ENCODE measurements around the gene BMP6.

Gene BMP6

DNA sequence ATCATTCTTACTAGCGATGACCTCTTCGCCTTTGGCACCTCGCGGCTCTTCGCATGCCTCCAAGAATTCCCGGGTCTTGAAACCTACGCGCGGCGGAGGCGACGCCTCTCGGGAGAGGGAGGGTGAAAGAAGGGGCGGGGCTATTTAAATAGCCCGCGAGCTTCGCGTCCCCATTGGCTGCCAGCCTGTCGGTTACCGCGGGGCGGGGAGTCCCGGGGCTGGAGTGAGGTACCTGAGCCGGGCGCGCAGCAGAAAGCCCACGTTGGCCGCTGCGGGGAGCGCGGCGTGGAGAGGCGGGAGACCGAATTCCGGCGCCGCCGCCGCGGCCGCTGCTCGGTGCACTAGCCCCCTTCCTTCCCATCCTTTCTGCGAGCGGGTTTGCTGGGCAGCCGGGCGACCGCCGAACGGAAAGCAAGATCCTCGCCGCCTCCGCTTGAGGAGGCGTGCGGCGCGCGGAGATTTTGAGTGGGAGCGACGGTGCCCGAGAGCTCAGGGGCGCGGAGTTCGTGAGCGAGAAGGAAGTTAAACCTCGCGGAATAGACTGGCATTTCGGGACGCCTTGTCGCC, at the start of gene BMP6:
TSS of gene BMP6 (plus strand) at position 251 of the 567 bp plus-strand sequence. CDS start 857 bp downstream, outside the sequence.
- DNase-seq (peak; percentile 70), ATAC-seq (peak; percentile 67)

DNA sequence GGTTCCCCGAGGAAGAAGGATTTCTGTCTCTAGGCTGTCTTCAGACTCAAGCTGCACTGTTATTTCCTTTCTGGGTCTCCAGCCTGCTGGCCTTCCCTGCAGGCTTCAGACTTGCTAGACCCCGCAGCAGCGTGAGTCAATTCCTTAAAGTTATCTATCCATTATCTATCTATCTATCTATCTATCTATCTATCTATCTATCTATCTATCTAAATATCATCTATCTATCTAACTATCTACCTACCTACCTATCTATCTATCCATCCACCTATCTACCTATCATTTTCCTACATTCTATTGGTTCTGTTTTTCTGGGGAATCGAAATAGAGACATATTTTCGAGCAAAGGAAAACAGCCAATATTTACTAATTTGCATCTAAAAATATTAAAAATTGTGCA, 48.7 kb upstream of the BMP6 start:
- ATAC-seq: no peak
- DNase-seq: no peak

DNA sequence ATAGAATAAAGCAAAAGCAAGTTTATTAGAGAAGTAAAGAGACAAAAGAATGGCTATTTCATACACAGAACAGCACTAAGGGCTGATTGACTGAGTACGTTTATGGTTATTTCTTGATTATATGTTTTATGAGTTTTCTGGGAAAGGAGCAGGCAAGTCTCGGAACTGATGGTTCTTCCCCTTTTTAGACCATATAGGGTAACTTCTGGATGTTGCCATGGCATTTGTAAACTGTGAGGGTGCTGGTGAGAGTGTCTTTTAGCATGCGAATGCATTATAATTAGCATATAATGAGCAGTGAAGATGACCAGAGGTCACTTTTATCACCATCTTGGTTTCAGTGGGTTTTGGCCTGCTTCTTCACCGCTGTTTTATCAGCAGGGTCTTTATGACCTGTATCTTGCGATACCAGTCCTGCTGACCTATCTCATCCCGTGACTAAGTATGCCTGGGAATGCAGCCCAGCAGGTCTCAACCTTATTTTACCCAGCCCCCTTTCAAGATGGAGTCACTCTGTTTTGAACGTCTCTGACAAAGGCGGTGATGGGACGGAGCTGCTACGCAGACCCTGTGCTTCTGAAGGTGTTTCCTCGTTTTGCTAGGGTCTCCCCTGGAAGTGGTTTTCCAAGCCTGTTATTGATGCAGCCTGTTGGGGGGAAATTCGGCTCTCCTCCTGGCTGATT, 45.4 kb upstream of the BMP6 start:
- DNase-seq (no peak), ATAC-seq (no peak)

DNA sequence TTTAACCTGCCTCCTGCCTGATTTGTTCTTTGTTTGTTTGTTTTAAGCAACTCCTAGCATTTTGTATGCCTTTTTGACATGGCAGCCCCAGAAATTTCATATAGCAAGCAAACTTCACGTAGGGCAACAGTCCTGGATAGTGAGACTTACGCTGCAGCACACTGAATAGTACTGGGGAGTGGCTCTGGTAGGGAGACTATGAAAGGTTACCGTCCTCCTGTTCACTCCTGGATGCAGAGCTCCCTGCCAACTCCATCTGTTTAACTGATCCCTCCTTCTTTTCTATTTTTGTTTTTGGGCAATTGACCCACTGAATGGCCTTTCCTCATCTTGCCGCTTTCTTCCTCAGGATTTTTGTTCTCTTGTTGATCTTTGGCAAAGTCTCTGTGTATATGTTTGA, 44.5 kb upstream of the BMP6 start:
- no peak for DNase-seq

DNA sequence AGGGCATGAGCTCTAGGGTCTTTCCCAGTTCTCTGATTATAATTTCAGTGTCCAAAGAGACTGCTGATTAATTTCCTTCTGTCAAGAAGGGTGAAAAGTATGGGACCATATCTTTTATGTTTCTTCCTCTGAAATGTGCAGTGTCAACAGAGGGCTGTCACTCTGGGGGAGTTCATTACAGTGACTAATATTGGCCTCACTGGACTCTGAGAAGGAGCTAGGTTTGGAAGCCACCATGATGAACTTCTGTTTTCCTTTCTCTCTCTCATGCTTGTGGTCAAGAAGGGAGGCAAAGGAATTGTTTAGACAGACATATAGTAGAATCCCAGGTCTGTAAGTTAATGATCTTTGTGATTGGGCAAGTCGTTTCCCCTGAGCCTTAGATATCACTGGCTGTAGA, 41.8 kb upstream of the BMP6 start:
- no peak for DNase-seq
- ATAC-seq: no peak

More for the DNA sequence above, 44.5 kb upstream of the BMP6 start:
- ATAC-seq: no peak

DNA sequence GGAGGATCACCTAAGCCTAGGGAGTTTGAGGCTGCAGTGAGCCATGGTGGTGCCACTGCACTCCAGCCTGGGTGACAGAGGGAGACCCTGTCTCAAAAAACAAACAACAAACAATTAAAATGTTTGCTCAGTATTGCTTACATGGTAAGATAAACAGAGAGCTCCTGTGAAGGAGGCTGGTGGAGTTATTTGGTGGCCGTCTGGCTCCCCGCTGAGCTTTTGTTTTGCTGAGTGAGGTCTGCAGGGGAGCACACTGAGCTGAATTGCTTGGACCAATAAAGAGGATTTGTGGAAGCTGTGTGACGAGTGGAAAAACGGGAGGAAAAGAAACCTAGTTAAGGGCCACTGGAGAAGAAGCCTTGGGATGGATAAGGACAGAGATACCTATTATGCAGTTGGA, 41.1 kb upstream of the BMP6 start:
- no peak for ATAC-seq
- DNase-seq: no peak

DNA sequence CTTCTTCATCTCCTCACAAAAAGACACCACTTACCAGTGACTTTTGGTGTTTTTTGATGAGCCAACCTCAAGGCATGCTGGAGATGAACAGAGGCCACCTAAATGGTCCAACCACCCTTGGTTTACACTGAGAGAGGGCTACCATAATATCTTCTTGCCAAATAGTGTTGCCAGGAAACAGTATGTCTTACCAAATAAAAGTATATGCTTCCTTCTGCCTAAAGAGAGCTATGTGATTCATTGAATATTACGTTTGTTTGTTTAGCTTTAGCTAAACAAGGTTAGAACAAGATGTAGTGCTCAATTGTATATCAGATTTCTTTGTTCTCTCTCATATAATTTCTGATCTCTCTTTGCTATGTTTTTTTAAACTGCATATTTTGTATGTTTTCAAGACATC, 40.6 kb upstream of the BMP6 start:
- no peak for ATAC-seq

DNA sequence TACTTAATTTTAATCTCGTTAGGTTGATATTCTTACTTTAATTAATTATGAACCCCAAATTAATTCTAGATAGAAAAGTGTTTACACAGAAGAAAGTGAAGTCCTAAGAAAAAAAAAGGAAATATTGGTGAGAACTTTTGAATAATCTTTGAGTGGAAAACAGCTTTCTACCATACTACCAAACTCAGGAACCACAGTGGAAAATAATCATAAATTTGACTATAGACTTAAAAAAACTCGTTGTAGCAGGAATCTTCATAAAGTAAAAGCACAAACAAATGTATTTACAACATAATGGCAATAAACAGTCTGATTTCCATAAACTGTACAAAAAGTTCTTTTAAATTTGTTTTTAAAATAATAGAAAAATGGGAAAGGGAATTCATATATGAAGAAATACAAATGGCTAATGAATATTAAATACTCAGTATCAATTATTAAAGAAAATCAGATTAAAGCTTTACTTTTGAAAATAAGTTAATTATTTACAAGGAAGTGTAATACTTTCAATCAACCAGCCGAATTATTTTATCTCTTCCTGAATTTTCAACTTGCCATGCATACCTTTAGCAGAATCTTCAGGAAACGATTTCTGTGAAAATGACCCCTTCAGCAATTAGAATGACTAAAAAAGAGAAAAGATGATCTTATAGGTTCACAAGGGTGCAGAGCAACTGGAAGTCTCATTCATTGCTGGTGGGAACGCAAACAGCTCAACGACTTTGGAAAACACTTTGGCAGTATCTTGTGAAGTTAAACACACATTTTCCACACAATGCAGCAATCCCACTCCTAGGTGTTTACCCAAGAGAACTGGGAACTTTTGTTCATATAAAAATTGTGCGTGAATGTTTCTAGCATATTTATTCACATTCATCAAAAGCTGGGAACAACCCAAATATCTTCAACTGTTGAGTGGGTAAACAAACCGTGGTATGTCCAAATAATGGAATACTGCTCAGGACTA, 38.5 kb upstream of the BMP6 start:
- ATAC-seq (no peak), DNase-seq (no peak)

More for the DNA sequence above, 40.6 kb upstream of the BMP6 start:
- no peak for DNase-seq

DNA sequence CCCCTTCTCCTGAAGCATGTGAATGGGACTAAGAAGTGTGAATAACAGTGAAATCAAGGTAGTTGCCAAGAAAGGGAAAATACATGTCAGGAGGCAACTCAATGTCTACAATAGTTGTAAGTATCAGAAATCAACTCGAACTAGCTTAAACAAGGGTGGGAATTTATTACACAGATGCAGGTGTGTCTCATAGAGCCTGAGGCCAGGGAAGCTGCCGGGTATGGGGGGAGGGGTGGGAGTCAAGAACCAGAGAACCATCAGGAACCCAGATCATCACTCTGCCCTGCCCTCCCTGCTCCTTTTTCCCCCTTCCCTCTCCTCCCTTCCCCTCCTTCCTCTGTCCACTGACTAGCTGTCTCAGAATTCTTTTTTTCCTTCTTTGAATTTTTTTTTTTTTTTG, 34.9 kb upstream of the BMP6 start:
- no peak for DNase-seq
- ATAC-seq: no peak

DNA sequence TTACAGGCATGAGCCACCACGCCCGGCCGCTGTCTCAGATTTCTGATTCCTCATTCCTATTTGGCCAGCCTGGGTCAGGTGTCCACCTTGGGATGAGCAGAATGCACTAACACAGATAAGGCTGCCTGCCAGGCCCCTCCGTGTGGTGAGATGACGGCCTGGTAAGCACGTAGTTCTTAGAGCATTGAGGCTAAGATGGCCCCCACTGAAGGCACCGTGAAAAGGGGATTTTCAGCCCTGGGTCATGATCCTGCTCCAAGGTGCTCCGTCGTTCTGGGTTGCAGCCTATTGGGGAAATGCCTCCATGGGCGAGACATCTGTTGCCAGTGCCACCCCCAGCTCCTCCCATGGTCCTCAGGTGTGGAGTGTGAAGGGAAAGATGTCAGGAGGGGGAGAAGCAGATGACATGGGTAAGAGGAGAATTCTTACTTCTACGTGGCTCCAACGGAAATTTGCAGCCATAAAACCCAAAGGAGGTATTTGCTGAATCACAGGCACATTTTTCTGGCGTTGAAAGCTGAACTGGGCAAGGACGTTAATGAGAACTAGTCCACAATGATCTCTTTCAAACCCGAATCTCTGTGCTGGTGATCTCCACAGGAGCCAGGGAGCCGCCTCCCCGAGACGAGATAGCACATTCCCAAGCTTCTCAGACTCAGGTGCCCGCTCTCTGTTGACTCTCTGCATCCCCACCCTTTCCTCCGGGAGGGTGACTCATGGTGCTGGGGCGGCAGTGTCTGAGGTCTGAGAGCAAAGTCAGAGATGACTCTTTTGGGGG, 34.0 kb upstream of the BMP6 start:
- peak; percentile 64 for ATAC-seq
- peak; percentile 29 for DNase-seq

DNA sequence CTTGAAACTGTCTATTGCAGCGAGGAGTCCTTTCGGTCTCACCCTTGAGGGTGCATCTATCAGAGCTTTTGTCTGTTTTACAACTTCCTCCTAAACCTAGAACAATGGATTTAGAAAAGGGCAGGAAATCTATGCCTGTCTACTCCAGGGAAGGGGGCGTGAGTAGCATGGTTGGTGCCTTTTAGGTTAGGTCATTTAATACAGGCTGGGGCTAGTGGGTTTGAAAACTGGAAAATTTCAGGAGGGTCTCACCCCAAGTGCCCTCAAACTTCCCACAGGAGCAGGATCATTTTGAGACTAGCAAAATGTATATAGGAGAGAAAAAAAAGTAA, 33.5 kb upstream of the BMP6 start:
- DNase-seq (no peak), ATAC-seq (no peak)

DNA sequence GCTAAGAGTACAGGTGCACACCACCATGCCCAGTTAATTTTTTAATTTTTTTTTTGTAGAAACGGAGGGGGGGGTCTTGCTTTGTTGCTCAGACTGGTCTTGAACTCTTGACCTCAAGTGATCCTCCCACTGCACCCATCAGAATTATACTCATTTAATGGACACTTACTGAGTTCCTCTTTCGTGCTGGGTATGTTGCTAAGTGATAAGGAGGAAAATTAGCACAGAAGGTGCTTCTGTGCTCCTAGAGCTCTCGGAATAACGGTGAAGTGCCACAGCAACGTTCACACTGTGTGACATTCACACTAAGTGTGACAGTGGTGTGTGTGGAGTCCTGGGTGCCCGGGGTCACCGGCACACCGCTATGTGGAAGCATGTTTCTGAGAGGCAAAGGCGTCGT, 32.1 kb upstream of the BMP6 start:
- no peak for DNase-seq
- no peak for ATAC-seq

DNA sequence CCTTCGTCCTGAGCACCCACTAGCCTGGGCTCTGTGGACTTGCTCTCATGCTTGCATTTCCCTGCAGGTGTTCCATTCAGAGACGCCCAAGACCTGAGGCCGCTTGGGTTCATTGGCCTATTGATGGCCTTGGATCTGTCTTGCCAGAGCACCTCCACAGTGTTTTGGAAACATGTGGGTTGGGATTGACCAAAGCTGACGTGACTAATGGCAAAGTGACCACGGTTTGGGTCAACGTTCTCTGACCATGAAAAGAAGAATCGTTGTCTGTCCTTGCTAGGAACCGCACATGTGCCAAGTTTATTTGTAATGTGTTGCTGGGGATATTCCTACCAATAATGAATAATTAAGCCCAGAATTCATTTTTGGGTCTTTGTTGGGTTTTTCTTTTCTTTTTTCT, 29.8 kb upstream of the BMP6 start:
- DNase-seq: no peak
- ATAC-seq: no peak

DNA sequence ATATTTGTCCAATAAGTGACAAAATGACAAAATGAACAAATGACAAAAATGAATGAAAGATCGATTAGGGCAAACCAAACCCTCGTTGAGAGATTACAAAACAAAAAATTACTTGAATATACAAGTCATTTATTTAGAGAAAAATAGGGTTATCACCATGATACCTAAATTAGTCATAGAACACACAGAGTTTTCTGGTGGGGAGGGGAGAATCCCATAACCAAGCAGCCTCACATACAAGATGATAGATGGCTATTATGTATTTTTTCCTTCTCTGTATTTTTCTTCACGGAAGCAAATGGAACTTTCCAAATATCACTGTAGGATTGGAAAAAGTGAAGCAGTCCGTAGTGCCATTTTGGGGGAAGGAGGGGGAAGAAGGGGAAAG, 28.5 kb upstream of the BMP6 start:
- ATAC-seq (peak; percentile 41), DNase-seq (no peak)

DNA sequence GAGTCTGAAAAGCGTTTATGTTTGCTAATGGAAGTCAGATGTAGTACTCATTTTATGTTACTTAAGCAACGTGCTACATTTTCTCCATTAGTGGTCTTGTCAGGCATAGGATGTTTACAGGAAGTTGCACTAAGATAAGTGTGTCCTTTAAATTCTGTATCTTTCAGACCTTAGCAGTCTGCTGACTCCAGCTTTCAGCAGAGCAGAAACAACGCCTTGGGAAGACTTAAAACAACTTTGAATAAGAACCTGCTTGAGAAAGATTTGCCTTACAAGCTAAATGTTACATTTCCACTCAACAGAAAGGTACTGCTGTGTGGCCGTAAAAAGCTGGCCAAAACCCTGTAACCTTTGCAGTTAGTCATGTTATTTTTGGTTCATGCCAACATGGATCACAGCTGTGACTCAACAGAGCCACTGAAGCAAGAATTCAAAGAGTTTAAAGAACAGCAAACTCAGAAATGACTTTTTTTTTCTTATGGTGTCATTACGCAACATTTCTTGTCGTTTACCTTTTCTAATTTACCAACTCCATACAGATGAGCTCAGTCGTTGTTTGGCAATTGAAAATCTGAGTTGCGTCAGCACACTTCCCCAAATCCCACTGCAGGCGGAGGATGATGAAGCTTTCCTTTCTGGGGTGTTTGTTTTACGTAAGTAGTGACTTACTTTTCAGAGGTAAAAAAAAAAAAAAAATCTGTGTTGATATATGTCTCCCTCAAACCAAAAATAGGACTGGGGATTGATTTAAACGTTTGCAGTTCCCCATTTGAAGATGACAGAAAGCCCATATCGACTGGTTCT, 27.9 kb upstream of the BMP6 start:
- DNase-seq: peak; percentile 6
- peak; percentile 78 for ATAC-seq

DNA sequence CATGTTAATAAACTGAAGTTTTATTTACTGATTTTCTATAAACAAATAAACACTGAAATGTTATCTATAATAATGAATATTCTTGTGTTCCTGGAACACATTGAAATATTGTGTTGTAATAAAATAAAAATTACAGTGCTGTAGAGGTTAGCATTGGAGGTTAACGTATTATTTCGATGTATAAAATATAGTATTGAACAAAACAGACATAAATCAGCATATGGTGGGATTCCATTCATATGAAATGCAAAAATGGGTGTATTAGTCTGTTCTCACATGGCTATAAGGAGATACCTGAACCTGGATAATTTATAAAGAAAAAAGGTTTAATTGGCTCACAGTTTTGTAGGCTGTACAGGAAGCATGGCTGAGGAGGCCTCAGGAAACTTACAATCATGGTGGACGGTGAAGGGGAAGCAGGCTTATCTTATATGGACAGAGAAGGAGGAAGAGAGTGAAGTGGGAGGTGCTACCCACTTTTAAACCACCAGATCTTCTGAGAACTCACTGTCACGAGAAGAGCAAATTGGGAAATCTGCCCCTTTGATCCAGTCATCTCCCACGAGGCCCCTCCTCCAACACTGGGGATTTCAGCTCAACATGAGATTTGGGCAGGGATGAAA, 24.6 kb upstream of the BMP6 start:
- DNase-seq (no peak), ATAC-seq (no peak)

DNA sequence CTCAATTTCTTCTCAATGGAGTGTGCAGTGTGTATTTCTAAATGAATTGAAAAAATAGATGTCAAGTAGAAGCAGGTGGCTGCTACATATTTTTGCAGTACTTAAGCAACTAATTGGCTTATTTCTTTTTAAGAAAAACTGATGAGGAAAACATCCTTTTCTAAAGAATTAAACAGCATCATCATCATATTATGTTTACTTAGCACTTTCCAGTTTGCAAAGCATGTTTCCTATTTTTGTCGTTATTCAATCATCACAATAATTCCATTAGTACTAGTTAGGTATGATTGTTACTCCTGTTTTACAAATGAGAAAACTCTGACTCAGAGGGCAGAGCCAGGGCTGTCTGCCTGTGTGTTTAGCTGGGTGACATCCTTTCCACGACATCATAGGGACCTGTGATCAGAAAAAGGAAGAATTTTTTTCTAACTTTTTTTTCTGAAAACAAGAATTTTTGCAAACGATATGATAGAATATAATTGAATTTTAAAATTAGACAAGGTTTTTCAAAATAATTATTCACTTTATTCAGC, 22.7 kb upstream of the BMP6 start:
- DNase-seq (no peak), ATAC-seq (no peak)

DNA sequence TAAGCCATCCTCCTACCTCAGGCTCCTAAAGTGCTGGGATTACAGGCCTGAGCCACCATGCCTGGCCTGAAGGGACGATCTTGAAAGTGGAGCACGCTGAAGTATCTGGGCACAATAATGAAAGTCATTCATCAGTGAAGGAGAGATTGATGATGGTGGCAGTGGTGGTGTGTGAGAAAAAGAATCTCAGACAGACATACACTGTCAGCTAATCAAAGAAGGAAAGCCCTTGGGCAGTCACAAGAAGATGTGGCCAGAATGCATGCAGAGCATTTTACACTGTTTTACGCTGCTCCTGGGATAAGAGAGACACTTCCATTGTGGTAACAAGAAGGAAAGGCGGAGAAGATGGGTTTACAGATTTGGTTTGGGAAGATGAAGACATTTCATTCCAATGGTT, 20.4 kb upstream of the BMP6 start:
- no peak for ATAC-seq
- no peak for DNase-seq

DNA sequence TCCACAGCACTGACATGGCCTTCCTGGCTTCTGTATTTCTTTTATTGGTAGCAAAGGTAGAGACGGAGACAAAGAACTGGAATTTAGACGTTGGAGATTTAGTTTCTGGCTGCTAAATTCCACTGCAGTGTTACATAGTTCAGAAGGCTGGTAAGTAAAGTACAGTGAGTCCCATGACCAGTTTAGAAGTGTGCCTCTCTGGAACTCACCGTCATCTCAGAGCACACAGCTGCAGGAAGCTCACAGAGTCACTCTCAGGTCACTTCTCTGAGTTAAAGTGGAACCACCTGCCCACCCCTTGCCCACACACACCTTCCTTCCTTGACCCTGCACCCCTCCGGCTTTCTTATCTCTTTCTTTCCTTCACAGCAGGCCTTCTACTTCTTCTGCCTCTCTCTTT, 19.6 kb upstream of the BMP6 start:
- no peak for ATAC-seq
- no peak for DNase-seq

DNA sequence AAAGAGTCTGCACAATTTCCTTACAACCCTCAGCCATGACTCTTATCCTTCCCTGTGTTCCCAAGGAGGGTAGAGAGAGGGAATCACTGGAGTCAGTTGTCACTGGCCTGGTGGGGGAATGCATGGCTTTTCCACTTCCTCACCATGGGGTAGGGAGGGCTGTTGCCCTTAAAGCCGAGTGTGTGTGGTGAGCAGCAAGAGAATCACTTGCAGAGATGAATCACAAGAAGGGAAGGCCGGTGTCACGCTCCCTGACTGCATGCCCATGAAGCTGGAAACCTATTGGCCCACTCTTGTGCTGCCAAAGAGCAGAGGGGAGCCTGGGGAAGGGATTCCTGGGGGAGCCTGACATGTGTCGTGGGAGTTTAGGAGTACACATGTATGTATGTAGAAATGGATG, 18.1 kb upstream of the BMP6 start:
- DNase-seq (no peak), ATAC-seq (no peak)

DNA sequence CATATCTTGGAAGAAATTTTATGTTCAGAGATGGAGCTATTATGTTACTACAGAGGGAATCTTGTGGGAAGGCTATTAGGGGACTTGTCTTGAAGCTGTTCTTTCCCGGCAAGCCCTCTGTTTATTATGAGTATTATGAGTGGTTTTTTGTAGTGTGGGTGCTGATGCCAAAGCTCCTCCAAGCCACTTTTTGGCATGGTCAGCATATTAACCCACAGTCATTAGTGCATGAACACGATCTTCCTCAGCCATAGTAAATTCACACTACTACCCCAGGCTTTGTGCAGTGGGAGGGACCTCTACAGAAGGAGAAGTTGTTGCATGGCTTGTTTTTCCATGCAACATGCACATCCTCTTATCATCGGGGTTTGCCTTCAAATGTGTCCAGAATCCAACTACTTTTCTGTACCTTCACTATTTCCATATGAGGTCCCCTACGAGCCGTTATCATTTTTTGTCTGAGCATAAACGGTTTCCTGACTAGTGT, 6.5 kb upstream of the BMP6 start:
- no peak for ATAC-seq

More for the DNA sequence above, 6.5 kb upstream of the BMP6 start:
- no peak for DNase-seq
